ENCODE results near the gene IFT172. TPM values are rescaled to one million over a fixed set of nuclear protein-coding genes. Genes with fewer than 3 reads are reported as not detected.

IFT172 gene
- polyA plus RNA-seq, 3 donors from 2014 or later, result 0.76 to 8.4 (median 3.1) TPM

GRCh38 chr2:27461118-27461517, 28.4 kb downstream of the IFT172 start:
- Mint-ChIP-seq H3K9me3 (no peaks in the 10 kb centered on the region), H3K4me1 (no peaks in the 10 kb centered on the region), H3K36me3 (peaks cover 19 to 55% (median 24%) of the 10 kb centered on the region in 3 donors), H3K4me3 (no peak overlapping the region), H3K27ac (no peak overlapping the region), H3K27me3 (ENCODE audit: low read depth in 3 of 3) (peaks cover 0 to 1% (median 0%) of the 10 kb centered on the region in 3 donors)
- no peak for DNase-seq

DNA sequence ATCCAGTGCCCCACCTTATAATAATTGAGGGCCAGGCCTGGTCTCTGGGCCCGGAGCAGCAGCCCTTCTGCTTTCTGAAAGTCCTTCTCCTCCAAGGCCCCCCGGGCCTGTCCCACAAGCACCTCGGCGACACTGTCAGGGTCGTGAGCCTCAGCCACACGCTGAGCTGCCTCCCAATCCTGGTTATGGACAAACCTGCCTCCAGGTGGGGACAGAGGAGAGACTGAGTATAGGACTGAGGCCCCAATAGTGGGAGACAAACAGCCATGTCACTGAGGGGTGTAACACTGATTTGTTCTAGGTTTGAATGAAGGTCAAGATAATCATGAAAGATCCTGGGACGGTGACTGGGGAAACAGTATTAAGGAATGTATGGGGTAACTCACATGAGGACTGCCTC, 35.6 kb downstream of the IFT172 start:
- Mint-ChIP-seq H3K4me1 (no peaks in the 10 kb centered on the region), H3K9me3 (no peaks in the 10 kb centered on the region), H3K27ac (no peak overlapping the region), H3K4me3 (no peak overlapping the region), H3K36me3 (peaks cover 9 to 47% (median 39%) of the 10 kb centered on the region in 3 donors), H3K27me3 (ENCODE audit: low read depth in 3 of 3) (peaks cover 0 to 3% (median 0%) of the 10 kb centered on the region in 3 donors)
- DNase-seq, result no peak

- H3K27ac Mint-ChIP-seq, result no peak overlapping the region
- H3K4me3 Mint-ChIP-seq, result no peak overlapping the region
- no peaks in the 10 kb centered on the region for H3K9me3 Mint-ChIP-seq
- H3K27me3 Mint-ChIP-seq (ENCODE audit: low read depth in 3 of 3), result peaks cover 0 to 3% (median 2%) of the 10 kb centered on the region in 3 donors
- no peak for DNase-seq
- peaks cover 12 to 50% (median 38%) of the 10 kb centered on the region in 3 donors for H3K36me3 Mint-ChIP-seq
- no peaks in the 10 kb centered on the region for H3K4me1 Mint-ChIP-seq
Observed at GRCh38 chr2:27451095-27451494, 38.4 kb downstream of the IFT172 start.

DNA sequence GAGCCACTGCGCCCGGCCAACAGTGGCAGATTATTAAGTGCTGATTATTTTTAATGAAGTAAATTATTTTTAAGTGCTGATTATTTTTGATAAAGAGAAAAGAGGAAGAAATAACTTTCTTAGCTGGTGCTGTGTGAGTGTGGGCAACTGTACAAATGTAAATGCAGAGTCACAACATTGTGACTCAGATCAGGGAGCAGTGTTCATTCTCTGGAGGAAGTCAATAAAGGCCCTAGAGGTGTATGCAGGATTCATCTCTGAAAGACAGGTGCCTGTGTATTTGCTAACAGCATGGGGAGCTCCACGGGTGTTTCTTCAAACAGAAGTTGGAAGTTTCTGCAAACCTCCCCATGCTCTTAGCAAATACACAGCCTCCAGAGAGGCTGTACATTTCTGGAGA, 41.2 kb downstream of the IFT172 start:
- Mint-ChIP-seq H3K9me3 (no peaks in the 10 kb centered on the region), H3K27ac (peak overlapping the region in 1 of 6 donors; percentile 25), H3K36me3 (peaks cover 12 to 37% (median 26%) of the 10 kb centered on the region in 3 donors), H3K4me1 (no peaks in the 10 kb centered on the region), H3K27me3 (ENCODE audit: low read depth in 3 of 3) (peaks cover under 1 to 4% (median 1%) of the 10 kb centered on the region in 3 donors), H3K4me3 (no peak overlapping the region)
- DNase-seq, result no peak

DNA sequence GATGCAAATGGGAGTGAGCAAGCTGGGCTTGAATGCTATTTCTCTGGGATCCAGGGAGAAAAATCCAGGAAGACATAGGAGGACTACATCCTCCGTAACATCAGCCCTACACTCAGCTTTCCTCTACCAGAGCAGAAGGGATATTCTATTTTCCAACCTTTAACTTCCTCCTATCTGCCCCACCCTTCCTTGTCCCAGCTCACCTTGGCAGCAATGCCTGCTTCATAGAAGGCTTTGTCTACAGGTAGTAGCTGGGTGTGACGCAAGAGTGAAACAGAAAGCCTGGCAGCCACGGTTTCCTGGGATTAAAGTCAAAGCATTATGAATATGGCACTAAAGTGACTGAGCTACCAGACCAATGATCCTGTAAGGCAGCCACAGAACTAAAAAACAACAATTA, 43.5 kb downstream of the IFT172 start:
- Mint-ChIP-seq H3K27me3 (ENCODE audit: low read depth in 3 of 3) (peaks cover 4 to 8% (median 7%) of the 10 kb centered on the region in 3 donors), H3K4me3 (no peak overlapping the region), H3K27ac (no peak overlapping the region), H3K4me1 (peaks cover 2 to 4% of the 10 kb centered on the region in 2 donors), H3K36me3 (peaks cover 13 to 42% (median 21%) of the 10 kb centered on the region in 3 donors), H3K9me3 (no peaks in the 10 kb centered on the region)
- DNase-seq, result no peak

DNA sequence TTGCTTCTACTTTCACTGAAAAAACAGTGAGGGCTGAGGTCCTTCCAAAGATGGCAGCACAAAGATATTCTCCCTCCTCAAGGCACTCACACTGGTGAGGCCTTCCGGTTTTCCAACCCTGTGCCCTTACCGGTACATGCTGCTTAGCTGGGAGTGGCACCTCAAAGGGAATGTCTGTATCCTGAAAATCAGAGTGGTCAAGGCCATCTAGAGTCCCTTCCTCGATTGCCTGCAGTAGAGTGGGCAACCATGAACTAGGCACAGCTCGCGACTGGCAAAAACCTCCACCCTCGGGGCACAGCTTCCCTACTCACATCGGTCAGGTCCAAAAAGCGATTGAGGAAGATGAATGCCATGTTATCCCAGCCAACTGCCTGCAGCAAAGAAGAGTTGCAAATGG, 43.9 kb downstream of the IFT172 start:
- H3K9me3 Mint-ChIP-seq, result no peaks in the 10 kb centered on the region
- H3K4me3 Mint-ChIP-seq, result no peak overlapping the region
- DNase-seq, result no peak
- peaks cover 2 to 4% of the 10 kb centered on the region in 2 donors for H3K4me1 Mint-ChIP-seq
- H3K36me3 Mint-ChIP-seq, result peaks cover 16 to 46% (median 25%) of the 10 kb centered on the region in 3 donors
- peaks cover 4 to 8% (median 7%) of the 10 kb centered on the region in 3 donors for H3K27me3 Mint-ChIP-seq (ENCODE audit: low read depth in 3 of 3)
- peak overlapping the region in 1 of 6 donors; percentile 9 for H3K27ac Mint-ChIP-seq

- peaks cover 2 to 4% of the 10 kb centered on the region in 2 donors for H3K4me1 Mint-ChIP-seq
- peaks cover 4 to 11% (median 7%) of the 10 kb centered on the region in 3 donors for H3K27me3 Mint-ChIP-seq (ENCODE audit: low read depth in 3 of 3)
- no peak for DNase-seq
- peak overlapping the region in 1 of 6 donors; percentile 22 for H3K27ac Mint-ChIP-seq
- no peak overlapping the region for H3K4me3 Mint-ChIP-seq
- peaks cover 21 to 49% (median 29%) of the 10 kb centered on the region in 3 donors for H3K36me3 Mint-ChIP-seq
- H3K9me3 Mint-ChIP-seq, result no peaks in the 10 kb centered on the region
Observed at GRCh38 chr2:27445155-27445554, 44.4 kb downstream of the IFT172 start.

DNA sequence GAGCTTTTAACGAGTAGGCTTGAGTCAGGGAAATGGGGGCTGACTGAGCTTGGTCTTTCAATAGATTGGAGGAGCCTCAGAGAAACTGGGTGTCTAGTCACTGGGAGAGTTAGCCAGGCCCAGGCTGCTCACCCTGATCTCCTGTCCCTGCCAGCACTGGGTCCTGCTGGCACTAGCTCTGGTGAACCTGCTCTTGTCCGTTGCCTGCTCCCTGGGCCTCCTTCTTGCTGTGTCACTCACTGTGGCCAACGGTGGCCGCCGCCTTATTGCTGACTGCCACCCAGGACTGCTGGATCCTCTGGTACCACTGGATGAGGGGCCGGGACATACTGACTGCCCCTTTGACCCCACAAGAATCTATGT, 46.6 kb downstream of the IFT172 start:
- Mint-ChIP-seq H3K4me1 (peaks cover 2 to 4% of the 10 kb centered on the region in 2 donors), H3K9me3 (no peaks in the 10 kb centered on the region), H3K27me3 (ENCODE audit: low read depth in 3 of 3) (peaks cover 7 to 11% (median 7%) of the 10 kb centered on the region in 3 donors), H3K4me3 (no peak overlapping the region), H3K27ac (peak overlapping the region; percentile 38 to 84 (median 64)), H3K36me3 (peaks cover 32 to 42% (median 32%) of the 10 kb centered on the region in 3 donors)
- DNase-seq, result no peak

DNA sequence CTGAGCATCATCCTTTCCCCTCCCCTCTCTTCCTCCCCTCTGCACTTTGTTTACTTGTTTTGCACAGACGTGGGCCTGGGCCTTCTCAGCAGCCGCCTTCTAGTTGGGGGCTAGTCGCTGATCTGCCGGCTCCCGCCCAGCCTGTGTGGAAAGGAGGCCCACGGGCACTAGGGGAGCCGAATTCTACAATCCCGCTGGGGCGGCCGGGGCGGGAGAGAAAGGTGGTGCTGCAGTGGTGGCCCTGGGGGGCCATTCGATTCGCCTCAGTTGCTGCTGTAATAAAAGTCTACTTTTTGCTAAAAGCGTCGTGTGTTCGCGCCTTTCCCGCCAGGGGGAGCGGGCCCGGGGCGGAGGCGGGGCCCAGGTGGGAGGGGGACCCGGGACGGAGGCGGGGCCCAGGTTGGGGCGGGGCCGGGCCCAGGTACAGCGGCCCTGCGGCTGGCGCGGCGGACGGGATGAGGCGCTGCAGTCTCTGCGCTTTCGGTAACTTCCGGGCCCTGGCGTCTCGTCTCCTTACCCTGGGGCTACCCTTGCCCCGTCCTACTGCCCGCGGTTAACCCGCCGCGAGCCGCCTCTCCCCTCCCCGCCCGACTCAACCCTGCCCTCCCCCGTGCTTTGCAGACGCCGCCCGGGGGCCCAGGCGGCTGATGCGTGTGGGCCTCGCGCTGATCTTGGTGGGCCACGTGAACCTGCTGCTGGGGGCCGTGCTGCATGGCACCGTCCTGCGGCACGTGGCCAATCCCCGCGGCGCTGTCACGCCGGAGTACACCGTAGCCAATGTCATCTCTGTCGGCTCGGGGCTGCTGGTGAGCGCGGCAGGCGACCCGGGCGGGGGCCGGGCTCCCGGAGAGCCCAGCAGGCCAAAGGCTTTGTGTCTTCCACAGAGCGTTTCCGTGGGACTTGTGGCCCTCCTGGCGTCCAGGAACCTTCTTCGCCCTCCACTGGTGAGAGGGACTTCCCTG, 47.3 kb downstream of the IFT172 start, which contains the start of gene KRTCAP3:
Gene KRTCAP3 (plus strand): TSS at position 424 of the 962 bp plus-strand sequence. CDS start 32 bp downstream, at position 456.
- Mint-ChIP-seq H3K9me3 (no peaks in the 10 kb centered on the region), H3K36me3 (peaks cover 29 to 38% (median 31%) of the 10 kb centered on the region in 3 donors), H3K27ac (peak within 1 kb of the TSS; percentile 45 to 84 (median 79)), H3K27me3 (ENCODE audit: low read depth in 3 of 3) (peaks cover 7 to 11% (median 7%) of the 10 kb centered on the region in 3 donors), H3K4me1 (peaks cover 2 to 4% of the 10 kb centered on the region in 2 donors), H3K4me3 (no peak within 1 kb of the TSS)
- DNase-seq, result peak in 2 of 3 donors; percentile 29 to 31

DNA sequence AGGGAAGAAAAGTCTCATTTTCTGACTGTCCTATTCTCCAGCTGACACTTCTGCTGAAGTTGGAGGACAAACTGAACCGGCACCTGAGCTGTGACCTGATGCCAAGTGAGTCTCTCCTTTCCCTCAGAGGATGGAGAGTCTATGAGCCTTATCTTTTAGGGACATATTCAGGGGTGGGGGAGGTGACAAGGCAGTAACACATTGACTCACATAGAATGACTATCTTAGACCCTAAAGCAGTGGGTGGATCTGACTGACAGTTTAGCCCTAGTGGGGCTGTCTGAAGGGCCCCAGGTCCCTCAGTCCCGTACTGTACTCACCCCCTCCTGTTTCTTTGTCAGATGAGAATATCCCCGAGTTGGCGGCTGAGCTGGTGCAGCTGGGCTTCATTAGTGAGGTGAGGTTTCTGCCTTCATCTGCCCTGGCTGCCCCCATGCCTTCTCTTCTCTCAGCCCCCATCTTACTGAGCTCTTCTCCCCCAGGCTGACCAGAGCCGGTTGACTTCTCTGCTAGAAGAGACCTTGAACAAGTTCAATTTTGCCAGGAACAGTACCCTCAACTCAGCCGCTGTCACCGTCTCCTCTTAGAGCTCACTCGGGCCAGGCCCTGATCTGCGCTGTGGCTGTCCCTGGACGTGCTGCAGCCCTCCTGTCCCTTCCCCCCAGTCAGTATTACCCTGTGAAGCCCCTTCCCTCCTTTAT, 48.2 kb downstream of the IFT172 start:
- H3K4me3 Mint-ChIP-seq, result no peak overlapping the region
- H3K27ac Mint-ChIP-seq, result peak overlapping the region in 1 of 6 donors; percentile 56
- H3K4me1 Mint-ChIP-seq, result peaks cover 2 to 4% of the 10 kb centered on the region in 2 donors
- H3K27me3 Mint-ChIP-seq (ENCODE audit: low read depth in 3 of 3), result peaks cover 7 to 11% (median 7%) of the 10 kb centered on the region in 3 donors
- no peaks in the 10 kb centered on the region for H3K9me3 Mint-ChIP-seq
- DNase-seq, result no peak
- peaks cover 29 to 44% (median 38%) of the 10 kb centered on the region in 3 donors for H3K36me3 Mint-ChIP-seq

DNA sequence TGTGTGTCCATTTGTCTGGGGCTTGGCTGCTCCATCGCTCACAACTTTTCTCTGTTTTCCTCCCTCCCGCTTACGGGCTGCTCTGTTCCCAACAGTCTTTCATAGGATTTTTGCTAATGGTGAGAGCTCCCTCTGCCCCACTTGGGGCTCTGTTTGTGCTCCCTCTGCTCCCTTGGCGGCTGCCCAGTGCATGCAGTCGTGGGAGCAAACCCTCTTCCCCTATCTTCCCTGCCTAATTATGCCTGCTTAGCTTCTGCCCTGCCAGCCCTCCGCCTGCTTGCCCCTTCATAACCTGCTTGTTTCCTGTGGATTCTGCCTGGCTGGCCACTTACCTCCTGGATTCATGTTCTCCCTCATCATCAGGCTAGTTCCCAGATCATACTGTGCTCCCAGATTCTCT, 53.9 kb downstream of the IFT172 start:
- Mint-ChIP-seq H3K4me1 (peaks cover 19 to 39% of the 10 kb centered on the region in 2 donors), H3K27ac (peak overlapping the region in 3 of 6 donors; percentile 2 to 53 (median 48)), H3K36me3 (peaks cover 27 to 61% (median 57%) of the 10 kb centered on the region in 3 donors), H3K4me3 (no peak overlapping the region), H3K9me3 (no peaks in the 10 kb centered on the region), H3K27me3 (ENCODE audit: low read depth in 3 of 3) (peaks cover 3 to 7% (median 5%) of the 10 kb centered on the region in 3 donors)
- no peak for DNase-seq

DNA sequence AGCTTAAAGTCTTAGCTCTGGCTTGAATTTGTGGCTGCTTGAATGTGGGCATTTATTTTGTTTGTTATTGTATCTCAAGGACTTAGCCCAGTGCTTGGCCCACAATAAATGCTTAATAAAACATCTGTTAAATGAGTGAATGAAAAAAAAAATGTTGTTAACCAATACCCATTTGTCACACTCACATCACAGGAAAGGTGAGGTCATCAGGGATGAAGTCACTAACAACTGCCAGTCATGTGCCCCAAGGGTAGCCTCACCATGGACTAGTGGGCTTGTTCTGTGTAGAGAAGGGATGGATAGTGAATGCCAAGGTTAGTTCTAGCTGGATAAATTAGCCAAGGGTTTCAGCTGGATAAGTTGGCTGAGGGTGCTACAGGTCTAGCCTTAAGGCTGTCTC, 58.1 kb downstream of the IFT172 start:
- H3K9me3 Mint-ChIP-seq, result no peaks in the 10 kb centered on the region
- H3K36me3 Mint-ChIP-seq, result peaks cover 9 to 34% (median 32%) of the 10 kb centered on the region in 3 donors
- H3K27me3 Mint-ChIP-seq (ENCODE audit: low read depth in 3 of 3), result peaks cover 2 to 16% (median 12%) of the 10 kb centered on the region in 3 donors
- DNase-seq, result peak; percentile 44 to 47 (median 47)
- peaks cover 42 to 64% of the 10 kb centered on the region in 2 donors for H3K4me1 Mint-ChIP-seq
- H3K27ac Mint-ChIP-seq, result peak overlapping the region; percentile 73 to 92 (median 89)
- peak overlapping the region; percentile 54 to 75 (median 67) for H3K4me3 Mint-ChIP-seq

DNA sequence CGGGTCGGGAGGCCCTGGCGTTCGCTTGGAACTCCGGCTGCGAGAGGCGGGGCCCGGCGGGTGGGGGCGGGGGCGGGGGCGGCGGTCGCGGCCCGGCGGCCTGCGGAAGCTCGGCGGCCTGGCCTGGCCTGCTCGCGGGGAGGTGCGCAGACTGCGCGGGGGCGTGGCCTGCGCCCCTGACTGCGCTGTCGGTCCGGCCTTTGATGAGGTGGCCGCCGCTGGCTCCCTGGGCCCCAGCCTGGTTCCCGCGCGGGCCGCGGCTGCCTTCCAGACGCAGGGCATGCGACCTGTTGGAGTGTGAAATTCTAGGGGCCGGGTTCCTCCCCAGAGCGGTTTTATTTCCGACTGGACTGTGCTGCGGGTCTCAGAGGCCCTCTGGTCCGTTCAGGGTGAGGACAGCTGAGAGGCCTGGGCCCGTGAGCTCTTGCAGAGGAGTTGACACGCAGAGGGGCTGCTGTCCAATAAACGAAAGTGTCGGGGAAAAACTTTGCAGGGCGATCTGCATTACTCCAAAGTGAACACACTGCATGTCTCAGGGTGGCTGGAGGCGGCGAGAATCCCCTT, 60.5 kb downstream of the IFT172 start:
- Mint-ChIP-seq H3K27ac (peak overlapping the region; percentile 88 to 96 (median 94)), H3K4me3 (peak overlapping the region; percentile 95 to 98 (median 95)), H3K4me1 (peaks cover 42 to 57% of the 10 kb centered on the region in 2 donors), H3K36me3 (peaks cover 9 to 11% (median 10%) of the 10 kb centered on the region in 3 donors), H3K27me3 (ENCODE audit: low read depth in 3 of 3) (peaks cover 2 to 16% (median 8%) of the 10 kb centered on the region in 3 donors), H3K9me3 (no peaks in the 10 kb centered on the region)
- DNase-seq, result peak; percentile 77 to 83 (median 82)

All from immature natural killer cell (primary cell).